HCT116 (cell line): Measurements from ENCODE around the gene AUP1. TPM values are rescaled to one million over a fixed set of nuclear protein-coding genes. Genes with fewer than 3 reads are reported as not detected.

ENCODE experiments used
- ATAC-seq: fragments of 200-7000 bp; cut with Tn5 transposase; 2 replicates; pipeline ENCODE4 v1.9.1; 2020; ENCODE audit warnings: mild to moderate bottlenecking, moderate library complexity
- BruUV-seq: library from RNA; stranded (reverse); fragments of 400-500 nt; replicated peaks from 2 replicates; lab custom pipeline; 2021; lab: Mats Ljungman, UMichigan
- CTCF ChIA-PET: fragments of 300-600 bp; sonication (Branson Sonifier 250); formaldehyde crosslinking; loops from one replicate; lab custom pipeline; 2021; ENCODE audit warnings: antibody characterized with exemption; lab: Charles Lee
- POLR2A ChIA-PET: fragments of 300-600, 350-600 bp; sonication (Branson Sonifier 250); formaldehyde crosslinking; loops from one replicate; lab custom pipeline; 2021; ENCODE audit warnings: antibody characterized with exemption; lab: Charles Lee
- RAD21 ChIA-PET, 2 experiments: fragments of 300-600 bp; sonication (Branson Sonifier 250); formaldehyde crosslinking; loops; one replicate each; lab custom pipeline; 2023; ENCODE audit warnings: low total read pairs in 2 of 2; ENCODE audit not compliant: uncharacterized antibody in 2 of 2, unreplicated experiment in 2 of 2, low non-redundant PET in 1 of 2; lab: Charles Lee
- DNase-seq: peaks from one replicate; pipeline ENCODE4 v3.0.0-alpha.2; 2010; ENCODE audit warnings: low read depth, low spot score
- H2AFZ ChIP-seq: fragments of 200-600 bp; shearing (Covaris generic), sonication (generic); 2 replicates; pipeline ENCODE4 v1.6.1; 2017; ENCODE audit warnings: low read depth, mixed run types, mixed read lengths, antibody characterized with exemption, low read length; ENCODE audit not compliant: poor library complexity, severe bottlenecking
- H3K27ac ChIP-seq: 2 replicates; pipeline ENCODE4 v1.5.1; 2012; ENCODE audit warnings: low read depth, low read length
- H3K27me3 ChIP-seq: fragments of 200-600 bp; sonication (generic); 2 replicates; pipeline ENCODE4 v1.6.1; 2016; ENCODE audit warnings: mixed run types, low read length, mixed read lengths; ENCODE audit not compliant: insufficient read depth
- H3K36me3 ChIP-seq, 2 experiments: fragments of 200-500 bp in 1 of 2; fragments of 200-600 bp in 1 of 2; sonication (Bioruptor generic) in 1 of 2; sonication (generic) in 1 of 2; 2 replicates each; pipeline versions ENCODE4 v1.5.1 to v1.6.1; 2014 to 2016; ENCODE audit warnings: low read length in 2 of 2, inconsistent platforms in 1 of 2, mixed read lengths in 1 of 2, mixed run types in 1 of 2; ENCODE audit not compliant: insufficient read depth in 2 of 2, control insufficient read depth in 1 of 2
- H3K4me1 ChIP-seq, 2 experiments: fragments of 200-600 bp in 1 of 2; sonication (generic) in 1 of 2; 2 replicates each; pipeline versions ENCODE4 v1.5.1 to v1.6.1; 2012 to 2017; ENCODE audit warnings: low read length in 2 of 2, inconsistent platforms in 1 of 2, mild to moderate bottlenecking in 1 of 2, mixed read lengths in 1 of 2, mixed run types in 1 of 2, moderate library complexity in 1 of 2; ENCODE audit not compliant: insufficient read depth in 2 of 2, control insufficient read depth in 1 of 2
- H3K4me2 ChIP-seq: fragments of 200-600 bp; sonication (generic); 2 replicates; pipeline ENCODE4 v1.6.1; 2017; ENCODE audit warnings: mixed run types, low read length, mixed read lengths
- H3K4me3 ChIP-seq, 2 experiments: fragments of 200-600 bp in 1 of 2; sonication (generic) in 1 of 2; replicated peaks in 1 of 2; 2 replicates each; pipeline ENCODE4 v1.5.1; 2011 to 2016; ENCODE audit warnings: low read length in 2 of 2, control low read depth in 1 of 2, low read depth in 1 of 2, mild to moderate bottlenecking in 1 of 2, mixed read lengths in 1 of 2, mixed run types in 1 of 2
- H3K79me2 ChIP-seq: fragments of 200-600 bp; sonication (generic); 2 replicates; pipeline ENCODE4 v1.6.1; 2017; ENCODE audit warnings: mild to moderate bottlenecking, mixed run types, low read length, moderate library complexity, mixed read lengths; ENCODE audit not compliant: insufficient read depth
- H3K9ac ChIP-seq: fragments of 200-600 bp; sonication (generic); 2 replicates; pipeline ENCODE4 v1.6.1; 2016; ENCODE audit warnings: low read length, mixed read lengths
- H3K9me2 ChIP-seq: fragments of 200-600 bp; sonication (generic), shearing (Covaris generic); 2 replicates; pipeline ENCODE4 v1.6.1; 2017; ENCODE audit warnings: mixed run types, mild to moderate bottlenecking, moderate library complexity; ENCODE audit not compliant: insufficient read depth
- H3K9me3 ChIP-seq, 2 experiments: fragments of 200-500 bp in 1 of 2; fragments of 200-600 bp in 1 of 2; sonication (Bioruptor generic) in 1 of 2; sonication (generic) in 1 of 2; 2 replicates each; pipeline ENCODE4 v1.6.1; 2014 to 2017; ENCODE audit warnings: low read length in 2 of 2, mixed read lengths in 2 of 2, inconsistent platforms in 1 of 2, low read depth in 1 of 2, mild to moderate bottlenecking in 1 of 2, mixed run types in 1 of 2, moderate library complexity in 1 of 2; ENCODE audit not compliant: control insufficient read depth in 1 of 2, insufficient read depth in 1 of 2
- H4K20me1 ChIP-seq: fragments of 200-600 bp; sonication (generic), shearing (Covaris generic); 2 replicates; pipeline ENCODE4 v1.6.1; 2017; ENCODE audit warnings: mixed run types, mild to moderate bottlenecking, moderate library complexity; ENCODE audit not compliant: insufficient read depth
- CEBPB ChIP-seq: IDR thresholded peaks from 2 replicates; pipeline ENCODE4 v1.6.1; 2012; ENCODE audit warnings: low read depth
- ELF1 ChIP-seq: IDR thresholded peaks from 2 replicates; pipeline ENCODE4 v1.6.1; 2012; ENCODE audit warnings: low read depth, borderline replicate concordance
- EZH2phosphoT487 ChIP-seq: fragments of 200-600 bp; IDR thresholded peaks from 2 replicates; pipeline ENCODE4 v1.6.1; 2018; ENCODE audit warnings: antibody characterized with exemption, borderline replicate concordance
- FOSL1 ChIP-seq: IDR thresholded peaks from 2 replicates; pipeline ENCODE4 v1.6.1; 2012; ENCODE audit warnings: low read depth
- RAD21 ChIP-seq: IDR thresholded peaks from 2 replicates; pipeline ENCODE4 v1.6.1; 2012; ENCODE audit warnings: low read depth, mild to moderate bottlenecking
- REST ChIP-seq: IDR thresholded peaks from 2 replicates; pipeline ENCODE4 v1.6.1; 2012; ENCODE audit warnings: low read depth
- SRF ChIP-seq: IDR thresholded peaks from 2 replicates; pipeline ENCODE4 v1.6.1; 2012; ENCODE audit warnings: low read depth
- ZNF274 ChIP-seq: fragments of 200-500 bp; sonication (Bioruptor generic); IDR thresholded peaks from 2 replicates; pipeline ENCODE4 v1.6.1; 2014; ENCODE audit warnings: mild to moderate bottlenecking, low read depth, low read length, inconsistent platforms
- intact Hi-C: fragments of 100-400 bp; cut with micrococcal nuclease; formaldehyde crosslinking; loops from 2 replicates; pipeline ENCODE4 v1.10.0; 2022
- total RNA-seq: library from RNA; stranded (reverse); gene quantifications from one replicate; pipeline ENCODE4 v1.2.1, GENCODE V29; 2021; ENCODE audit not compliant: unreplicated experiment

Gene AUP1
- total RNA-seq, 1 experiment from 2014 or later = 116 TPM

GRCh38 chr2:74578408-74578807 lies 48.9 kb upstream of the AUP1 start:
- no TSS peak for BruUV-seq
- no peaks in the 10 kb centered on the region for H3K79me2 ChIP-seq
- H3K36me3 ChIP-seq = peaks cover 0 to 2% of the 10 kb centered on the region in 2 experiments; a peak in 1 of 4 replicates
- intact Hi-C loops = no loop called here
- RAD21 ChIA-PET = no interaction called here
- no peak for ATAC-seq
- no peak overlapping the region for H3K27ac ChIP-seq
- H3K9me2 ChIP-seq = no peaks in the 10 kb centered on the region
- H3K4me1 ChIP-seq = peaks cover 4 to 7% of the 10 kb centered on the region in 2 experiments
- H3K4me3 ChIP-seq = no peak overlapping the region
- no peak for DNase-seq
- POLR2A ChIA-PET = no interaction called here
- no peaks in the 10 kb centered on the region for H3K27me3 ChIP-seq
- H3K9me3 ChIP-seq = no peaks in the 10 kb centered on the region
- H3K4me2 ChIP-seq = no peak overlapping the region
- CTCF ChIA-PET = no interaction called here
- no peak for TF ChIP-seq EZH2phosphoT487
- no peak for TF ChIP-seq ZNF274
- no peak for TF ChIP-seq CEBPB
- TF ChIP-seq FOSL1 = no peak
- TF ChIP-seq REST = no peak
- no peak for TF ChIP-seq RAD21
- no peak for TF ChIP-seq ELF1
- TF ChIP-seq SRF = no peak
- H3K9ac ChIP-seq = no peak overlapping the region
- H2AFZ ChIP-seq = no peak overlapping the region
- no peaks in the 10 kb centered on the region for H4K20me1 ChIP-seq
